Activated CD4-positive, alpha-beta T cell treated with anti-CD3 and anti-CD28 coated beads, Interleukin-2, Interleukin-4, amounts not matched to agents 100 ng/mL and 50 ng/mL, durations not matched to agents 16 hours and 8 hours (primary cell): ENCODE data around the gene SSTR4.

ENCODE experiments used
- DNase-seq: peaks from one replicate; pipeline ENCODE4 v3.0.0-alpha.2; 2020; ENCODE audit warnings: low spot score

The SSTR4 gene

GRCh38 chr20:23086931-23087411 is 51.9 kb downstream of the SSTR4 start:
- DNase-seq: no peak

- DNase-seq: no peak
Observed at GRCh38 chr20:23087587-23088251, 52.6 kb downstream of the SSTR4 start.
